H1 (cell line): ENCODE data around the gene LDLRAD4. TPM values are rescaled to one million over a fixed set of nuclear protein-coding genes. Genes with fewer than 3 reads are reported as not detected.

Experiments
- CBX5 ChIP-seq: fragments of 300-800, 300-1000 bp; sonication (generic); IDR thresholded peaks from 2 replicates; pipeline ENCODE4 v1.7.1; 2016; ENCODE audit warnings: antibody characterized with exemption, low read length, low read depth
- SP4 ChIP-seq: IDR thresholded peaks from 2 replicates; pipeline ENCODE4 v1.6.1; 2012; ENCODE audit warnings: low read length, inconsistent platforms
- YY1 ChIP-seq: IDR thresholded peaks from 2 replicates; pipeline ENCODE4 v1.6.1; 2011; ENCODE audit warnings: low read depth, mild to moderate bottlenecking, low read length
- polyA plus RNA-seq, 7 experiments: library from polyadenylated mRNA; depleted of rRNA in 3 of 7; stranded (reverse) in 5 of 7; unstranded in 2 of 7; fragments of >200 nt in 5 of 7; fragments of 200-250 nt in 2 of 7; gene quantifications; 1 replicate in 5 of 7; 2 replicates in 1 of 7; 4 replicates in 1 of 7; pipeline versions ENCODE4 v1.2.1 to v1.2.3, GENCODE V29; 2011 to 2013; ENCODE audit warnings: missing spikeins in 2 of 7, mixed read lengths in 2 of 7
- total RNA-seq: library from RNA; stranded (reverse); fragmentation: NEBNext Ultra II Directional; extraction: Animal tissue kit (Norgen Biotek cat#: 25700); gene quantifications from 2 replicates; pipeline ENCODE4 v1.2.1, GENCODE V29; 2021

The LDLRAD4 gene
- total and polyA plus RNA-seq, 2 of the 8 experiments (the other 6 are each of a cell fraction or from before 2014, with no cell fraction given): 0.77 to 1.4 TPM

GRCh38 chr18:13309748-13310670 is 91.4 kb downstream of the LDLRAD4 start (continued):
- TF ChIP-seq CBX5 (no peak), SP4 (no peak), YY1 (no peak)
